GM12873 (cell line): Measurements from ENCODE around the gene FRYL.

Experiments used
- TF ChIP-seq, protein P1 (sequence below): IDR thresholded peaks from 2 replicates; pipeline ENCODE4 v1.5.1; 2012; ENCODE audit warnings: low read depth, mild to moderate bottlenecking, moderate library complexity, low read length, control low read depth; ENCODE audit not compliant: insufficient read depth; ENCODE audit errors: missing control alignments

FRYL gene

DNA sequence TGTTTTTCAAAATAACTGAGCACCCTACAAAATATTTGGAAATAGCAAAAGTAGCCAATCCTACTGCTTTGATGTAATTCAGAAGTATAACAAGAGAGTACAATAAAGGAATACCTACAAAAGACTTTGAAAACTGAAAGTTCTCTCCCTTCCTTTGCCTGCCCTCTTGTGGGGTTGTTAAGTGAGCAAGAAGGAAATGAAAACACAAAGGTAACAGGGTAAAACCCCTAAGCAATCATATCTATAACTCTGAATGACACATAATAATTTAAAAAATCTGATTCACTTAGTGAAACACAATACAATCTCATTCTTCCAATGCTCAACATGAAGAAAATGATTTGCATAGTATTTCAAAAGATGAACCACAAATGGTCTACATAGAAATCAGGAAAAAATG is 98.2 kb downstream of the FRYL start:
- TF ChIP-seq, protein P1, sequence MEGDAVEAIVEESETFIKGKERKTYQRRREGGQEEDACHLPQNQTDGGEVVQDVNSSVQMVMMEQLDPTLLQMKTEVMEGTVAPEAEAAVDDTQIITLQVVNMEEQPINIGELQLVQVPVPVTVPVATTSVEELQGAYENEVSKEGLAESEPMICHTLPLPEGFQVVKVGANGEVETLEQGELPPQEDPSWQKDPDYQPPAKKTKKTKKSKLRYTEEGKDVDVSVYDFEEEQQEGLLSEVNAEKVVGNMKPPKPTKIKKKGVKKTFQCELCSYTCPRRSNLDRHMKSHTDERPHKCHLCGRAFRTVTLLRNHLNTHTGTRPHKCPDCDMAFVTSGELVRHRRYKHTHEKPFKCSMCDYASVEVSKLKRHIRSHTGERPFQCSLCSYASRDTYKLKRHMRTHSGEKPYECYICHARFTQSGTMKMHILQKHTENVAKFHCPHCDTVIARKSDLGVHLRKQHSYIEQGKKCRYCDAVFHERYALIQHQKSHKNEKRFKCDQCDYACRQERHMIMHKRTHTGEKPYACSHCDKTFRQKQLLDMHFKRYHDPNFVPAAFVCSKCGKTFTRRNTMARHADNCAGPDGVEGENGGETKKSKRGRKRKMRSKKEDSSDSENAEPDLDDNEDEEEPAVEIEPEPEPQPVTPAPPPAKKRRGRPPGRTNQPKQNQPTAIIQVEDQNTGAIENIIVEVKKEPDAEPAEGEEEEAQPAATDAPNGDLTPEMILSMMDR = peak; percentile 37

DNA sequence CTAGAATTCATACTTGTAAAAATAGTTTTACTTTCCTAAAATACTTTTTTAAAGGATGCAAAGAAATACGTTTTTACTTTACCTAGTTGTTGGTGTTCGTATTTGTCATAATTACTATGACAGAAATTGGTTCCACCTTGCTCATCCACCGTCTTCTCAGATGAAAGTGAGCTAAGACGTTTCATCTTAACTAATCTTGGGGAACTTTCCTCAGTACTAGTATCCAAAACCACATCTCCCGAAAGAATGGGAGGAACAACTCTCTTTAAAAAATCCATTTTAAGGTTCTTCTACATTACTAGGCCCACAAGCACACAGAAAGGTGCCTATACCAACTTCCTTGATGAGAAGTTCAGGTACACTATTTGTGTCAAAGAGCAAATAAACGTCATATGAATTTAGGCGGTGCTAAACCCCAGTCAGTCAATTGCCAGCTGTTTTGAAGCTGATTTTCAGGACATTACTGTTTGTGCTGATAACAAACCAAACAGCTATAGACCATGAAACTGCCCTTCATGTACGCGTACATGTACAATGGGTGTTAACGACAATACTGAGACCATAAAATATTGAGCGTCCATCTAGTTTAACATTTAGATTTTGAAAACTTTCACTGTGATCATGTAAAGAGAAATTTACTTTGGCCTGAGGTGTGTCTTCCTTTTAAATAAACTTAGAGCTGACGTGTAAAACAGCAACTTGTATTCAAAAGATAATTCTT is 99.1 kb downstream of the FRYL start:
- TF ChIP-seq, protein P1 = no peak

DNA sequence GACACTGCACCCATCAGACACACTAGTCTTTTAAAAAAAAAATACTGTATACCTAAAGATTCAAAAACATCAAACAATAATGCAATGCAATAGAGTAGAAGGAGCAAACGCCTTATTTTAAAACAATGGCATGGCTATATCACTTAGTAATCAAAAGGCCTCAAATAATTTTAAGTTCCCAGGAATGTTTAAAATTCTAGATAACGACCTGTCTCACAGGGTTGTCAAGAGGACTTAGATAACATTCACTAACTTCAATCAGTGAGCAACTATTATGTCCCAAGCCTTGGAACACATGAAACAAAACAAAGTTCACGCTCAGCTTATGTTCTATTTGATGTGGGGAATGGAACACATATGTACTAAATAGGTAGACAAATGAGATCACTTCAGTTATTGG is 106.5 kb downstream of the FRYL start:
- TF ChIP-seq, protein P1 = no peak

DNA sequence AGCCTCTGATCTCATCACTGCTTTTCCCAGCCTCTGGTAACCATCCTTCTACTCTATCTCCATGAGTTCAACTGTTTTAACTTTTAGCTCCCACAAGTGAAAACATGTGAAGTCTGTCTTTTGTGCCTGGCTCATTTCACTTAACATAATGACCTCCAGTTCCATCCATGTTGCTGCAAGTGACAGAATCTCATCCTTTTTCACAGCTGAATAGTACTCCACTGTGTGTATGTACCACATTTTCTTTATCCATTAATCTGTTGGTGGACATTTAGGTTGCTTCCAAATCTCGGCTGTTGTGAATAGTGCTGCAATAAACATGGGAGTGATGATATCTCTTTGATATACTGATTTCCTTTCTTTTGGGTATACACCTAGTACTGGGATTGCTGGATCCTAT is 109.5 kb downstream of the FRYL start:
- TF ChIP-seq, protein P1 = no peak

DNA sequence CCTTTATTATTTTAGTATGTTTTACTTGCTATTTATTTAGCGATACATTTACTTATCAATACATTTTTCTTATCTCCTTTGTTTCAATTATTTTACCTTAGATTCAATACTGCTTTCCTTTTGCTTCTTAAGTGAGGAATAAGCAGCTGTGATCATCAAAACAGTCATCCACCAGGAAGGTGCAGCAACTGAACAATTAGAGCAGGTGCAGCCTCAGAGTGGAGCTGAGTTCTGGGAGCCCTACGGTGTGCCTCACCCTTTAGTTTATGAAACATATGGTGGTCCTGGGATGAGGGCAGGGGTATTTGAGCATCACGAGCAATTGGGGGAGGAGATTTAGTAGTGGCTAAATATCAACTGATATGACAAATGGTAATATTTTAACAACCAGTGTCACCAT is 111.0 kb downstream of the FRYL start:
- TF ChIP-seq, protein P1 = no peak

DNA sequence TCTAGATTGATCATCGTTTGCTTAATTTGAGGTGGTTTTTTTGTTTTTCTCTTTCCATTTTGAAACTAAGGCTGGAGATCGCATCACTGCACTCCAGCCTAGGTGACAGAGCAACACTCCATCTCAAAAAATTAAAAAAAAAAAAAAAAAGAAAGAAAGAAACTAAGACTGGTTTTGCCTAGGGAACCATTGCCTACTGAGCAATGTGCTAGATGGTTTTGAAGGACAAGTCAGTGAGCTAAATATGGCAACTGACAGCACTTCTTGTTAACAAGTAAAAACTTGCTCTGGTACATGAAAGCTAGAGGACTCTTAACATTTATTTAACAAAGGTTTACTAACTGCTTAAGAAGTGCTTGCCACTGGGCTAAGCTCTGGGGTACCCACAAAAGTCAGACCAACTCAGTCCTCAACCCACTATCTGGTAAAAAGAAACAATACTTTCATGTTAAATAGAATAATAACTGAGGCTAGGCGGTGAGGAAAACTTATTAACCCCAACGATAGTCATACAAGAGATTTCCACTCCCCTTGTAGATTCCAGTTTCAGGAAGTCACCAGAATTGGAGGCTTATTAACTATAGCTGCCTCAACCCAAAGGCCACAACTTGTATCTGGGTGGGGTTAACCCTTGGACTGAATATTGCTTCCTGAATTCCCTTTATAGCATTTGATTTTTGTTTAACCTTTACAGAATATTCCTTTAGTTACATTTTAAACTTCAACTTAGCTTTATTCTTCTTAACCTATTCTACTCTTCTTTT is 111.6 kb downstream of the FRYL start:
- TF ChIP-seq, protein P1 = no peak

DNA sequence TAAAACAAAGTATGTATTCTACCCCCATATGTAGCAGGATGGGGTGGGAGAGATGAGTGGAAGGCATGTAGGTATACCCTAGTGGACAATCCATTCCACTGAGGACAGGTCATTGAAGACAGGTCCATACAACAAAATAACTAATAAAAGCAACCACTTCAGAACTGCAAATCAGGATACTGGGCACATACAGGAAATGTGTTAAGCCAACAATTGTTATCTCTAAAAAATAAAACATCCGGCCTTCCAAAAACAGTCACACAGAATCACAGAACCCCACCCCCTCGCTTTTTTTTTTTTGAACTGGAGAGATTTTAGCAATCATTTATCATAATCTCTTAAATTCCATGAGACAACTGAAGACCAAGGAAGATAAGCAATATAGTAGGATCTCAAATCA is 112.9 kb downstream of the FRYL start:
- TF ChIP-seq, protein P1 = no peak
